IMR-90 (cell line): Measurements from ENCODE around the gene ZNHIT1. TPM values are rescaled to one million over a fixed set of nuclear protein-coding genes. Genes with fewer than 3 reads are reported as not detected.
A peak's percentile ranks its signal among the peaks of the same experiment; 100 is the strongest.

ENCODE experiments used
- ATAC-seq: fragments of 200-7000 bp; cut with Tn5 transposase; 2 replicates; pipeline ENCODE4 v1.9.1; 2020; ENCODE audit warnings: low read depth, mild to moderate bottlenecking, moderate library complexity
- BruUV-seq: library from RNA; stranded (reverse); fragments of 400-500 nt; replicated peaks from 2 replicates; lab custom pipeline; 2021; lab: Mats Ljungman, UMichigan
- CTCF ChIA-PET: fragments of 300-600 bp; formaldehyde crosslinking; extraction: SDS; loops from one replicate; lab custom pipeline; 2021; ENCODE audit warnings: antibody characterized with exemption; lab: Yijun Ruan, JAX
- POLR2A ChIA-PET: fragments of 300-600 bp; sonication (Branson Sonifier 250); formaldehyde crosslinking; loops from one replicate; lab custom pipeline; 2022; ENCODE audit warnings: antibody characterized with exemption; ENCODE audit not compliant: unreplicated experiment; lab: Charles Lee
- DNase-seq: peaks from one replicate; pipeline ENCODE4 v3.0.0; 2013
- H2AFZ ChIP-seq: replicated peaks from 2 replicates; pipeline ENCODE3; 2013; ENCODE audit warnings: low read length, mild to moderate bottlenecking; ENCODE audit not compliant: poor library complexity
- H2AK5ac ChIP-seq: 2 replicates; pipeline ENCODE4 v1.6.1; 2013; ENCODE audit warnings: low read depth, low read length, inconsistent platforms
- H2AK9ac ChIP-seq: replicated peaks from 2 replicates; pipeline ENCODE3; 2013; ENCODE audit warnings: mild to moderate bottlenecking, low read depth, low read length, moderate library complexity; ENCODE audit not compliant: poor library complexity
- H2BK120ac ChIP-seq: 2 replicates; pipeline ENCODE4 v1.6.1; 2013; ENCODE audit warnings: low read depth, low read length, inconsistent platforms
- H2BK15ac ChIP-seq: 3 replicates; pipeline ENCODE4 v1.6.1; 2013; ENCODE audit warnings: low read depth, low read length, inconsistent platforms
- H2BK20ac ChIP-seq: 2 replicates; pipeline ENCODE4 v1.6.1; 2013; ENCODE audit warnings: low read depth, mild to moderate bottlenecking, inconsistent platforms, low read length, moderate library complexity
- H2BK5ac ChIP-seq: 2 replicates; pipeline ENCODE4 v1.6.1; 2013; ENCODE audit warnings: mild to moderate bottlenecking, low read depth, low read length, inconsistent platforms; ENCODE audit not compliant: poor library complexity, severe bottlenecking
- H3K14ac ChIP-seq: replicated peaks from 2 replicates; pipeline ENCODE4 v1.6.1; 2013; ENCODE audit warnings: low read depth, low read length, inconsistent platforms
- H3K18ac ChIP-seq: 2 replicates; pipeline ENCODE4 v1.6.1; 2013; ENCODE audit warnings: low read depth, low read length, control low read depth
- H3K23ac ChIP-seq: 2 replicates; pipeline ENCODE4 v1.6.1; 2013; ENCODE audit warnings: low read depth, low read length, inconsistent platforms
- H3K27ac ChIP-seq: 2 replicates; pipeline ENCODE4 v1.5.1; 2013; ENCODE audit warnings: mild to moderate bottlenecking, control low read depth, low read length; ENCODE audit not compliant: insufficient read depth
- H3K27me3 ChIP-seq: 2 replicates; pipeline ENCODE4 v1.6.1; 2013; ENCODE audit warnings: low read length; ENCODE audit not compliant: control insufficient read depth, insufficient read depth
- H3K36me3 ChIP-seq: 2 replicates; pipeline ENCODE4 v1.6.1; 2013; ENCODE audit warnings: low read length, mixed read lengths; ENCODE audit not compliant: control insufficient read depth, insufficient read depth
- H3K4ac ChIP-seq: 2 replicates; pipeline ENCODE4 v1.6.1; 2013; ENCODE audit warnings: low read depth, low read length, inconsistent platforms
- H3K4me1 ChIP-seq: 2 replicates; pipeline ENCODE4 v1.6.1; 2013; ENCODE audit warnings: low read length, mixed read lengths; ENCODE audit not compliant: control insufficient read depth, insufficient read depth
- H3K4me2 ChIP-seq: 2 replicates; pipeline ENCODE4 v1.6.1; 2013; ENCODE audit warnings: low read depth, mild to moderate bottlenecking, control low read depth, low read length, moderate library complexity
- H3K4me3 ChIP-seq: 2 replicates; pipeline ENCODE4 v1.5.1; 2013; ENCODE audit warnings: low read depth, mild to moderate bottlenecking, control low read depth, low read length, moderate library complexity; ENCODE audit not compliant: insufficient read depth
- H3K56ac ChIP-seq: 2 replicates; pipeline ENCODE4 v1.6.1; 2013; ENCODE audit warnings: low read length, inconsistent platforms; ENCODE audit not compliant: insufficient read depth; ENCODE audit errors: extremely low read depth
- H3K79me1 ChIP-seq, 2 experiments: 2 replicates each; pipeline ENCODE4 v1.6.1; 2013; ENCODE audit warnings: low read length in 2 of 2, inconsistent platforms in 1 of 2, low read depth in 1 of 2
- H3K9ac ChIP-seq: 2 replicates; pipeline ENCODE4 v1.6.1; 2013; ENCODE audit warnings: low read depth, low read length, control low read depth
- H3K9me1 ChIP-seq: 2 replicates; pipeline ENCODE4 v1.6.1; 2013; ENCODE audit warnings: low read length, inconsistent platforms; ENCODE audit not compliant: insufficient read depth
- H3K9me3 ChIP-seq: 2 replicates; pipeline ENCODE4 v1.6.1; 2013; ENCODE audit warnings: low read length; ENCODE audit not compliant: control insufficient read depth, insufficient read depth
- H4K20me1 ChIP-seq: 2 replicates; pipeline ENCODE4 v1.6.1; 2013; ENCODE audit warnings: low read length, inconsistent platforms; ENCODE audit not compliant: insufficient read depth
- H4K5ac ChIP-seq: 2 replicates; pipeline ENCODE4 v1.6.1; 2013; ENCODE audit warnings: mild to moderate bottlenecking, low read depth, low read length, control low read depth
- H4K8ac ChIP-seq, 2 experiments: 2 replicates each; pipeline ENCODE4 v1.6.1; 2013; ENCODE audit warnings: low read depth in 2 of 2, low read length in 2 of 2, control low read depth in 1 of 2, inconsistent platforms in 1 of 2
- H4K91ac ChIP-seq: 2 replicates; pipeline ENCODE4 v1.6.1; 2013; ENCODE audit warnings: low read depth, low read length, inconsistent platforms; ENCODE audit not compliant: insufficient read depth
- CEBPB ChIP-seq: IDR thresholded peaks from 2 replicates; pipeline ENCODE4 v1.6.1; 2012; ENCODE audit warnings: low read depth, low read length, improper control_type of control experiment
- CHD1 ChIP-seq: IDR thresholded peaks from 2 replicates; pipeline ENCODE4 v1.6.1; 2012; ENCODE audit warnings: low read depth, low read length, improper control_type of control experiment
- FOS ChIP-seq: fragments of 150-350 bp; IDR thresholded peaks from 2 replicates; pipeline ENCODE4 v1.6.1; 2016; ENCODE audit warnings: low read depth, low read length
- MAFK ChIP-seq: IDR thresholded peaks from 2 replicates; pipeline ENCODE4 v1.6.1; 2012; ENCODE audit warnings: low read depth, low read length, improper control_type of control experiment
- MAZ ChIP-seq: IDR thresholded peaks from 2 replicates; pipeline ENCODE4 v1.6.1; 2012; ENCODE audit warnings: low read depth, mild to moderate bottlenecking, low read length, improper control_type of control experiment, moderate library complexity, borderline replicate concordance
- POLR2A ChIP-seq: IDR thresholded peaks from 2 replicates; pipeline ENCODE4 v1.6.1; 2012; ENCODE audit warnings: mild to moderate bottlenecking, low read depth, low read length
- RCOR1 ChIP-seq: IDR thresholded peaks from 2 replicates; pipeline ENCODE4 v1.6.1; 2012; ENCODE audit warnings: mild to moderate bottlenecking, low read length, improper control_type of control experiment; ENCODE audit not compliant: insufficient replicate concordance
- WGBS, 2 experiments: methylation state at CpG; one replicate each; pipeline versions ENCODE4 v1.1.5 to v1.1.7; 2013; ENCODE audit warnings: missing lambda C conversion rate in 2 of 2; ENCODE audit not compliant: insufficient read length in 1 of 2; ENCODE audit errors: extremely low coverage in 2 of 2; 5-methylcytosine and 5-hydroxymethylcytosine counted together
- dilution Hi-C: fragments of 300-500 bp; cut with HindIII; formaldehyde crosslinking; loops from one replicate; pipeline ENCODE4 v1.14.3; 2018; ENCODE audit warnings: low sequenced_read_pairs; ENCODE audit not compliant: unreplicated experiment
- in situ Hi-C: fragments of 300-500 bp; cut with MboI; formaldehyde crosslinking; loops from 3 replicates; pipeline ENCODE4 v1.14.3; 2019; ENCODE audit warnings: low sequenced_read_pairs, inconsistent platforms, mixed read lengths
- intact Hi-C: fragments of 100-400 bp; cut with micrococcal nuclease; formaldehyde crosslinking; loops from 2 replicates; pipeline ENCODE4 v1.10.0; 2022
- polyA plus RNA-seq, 3 experiments: library from polyadenylated mRNA; depleted of rRNA; stranded (reverse); fragments of >200 nt; gene quantifications; 2 replicates each; pipeline ENCODE4 v1.2.3, GENCODE V29; 2012; ENCODE audit warnings: low replicate concordance in 1 of 3
- total RNA-seq: library from RNA; depleted of rRNA; stranded (reverse); fragments of >200 nt; gene quantifications from 2 replicates; pipeline ENCODE4 v1.2.3, GENCODE V29; 2012
- TF ChIP-seq, protein P1 (sequence below): fragments of 150-350 bp; IDR thresholded peaks from 2 replicates; pipeline ENCODE4 v1.6.1; 2016; ENCODE audit warnings: low read depth, mild to moderate bottlenecking, low read length, moderate library complexity, borderline replicate concordance

Gene ZNHIT1
- total and polyA plus RNA-seq, 2 of the 4 experiments (the other 2 are of a cell fraction), result 31.7 to 47.1 TPM

- Histone ChIP-seq H2AK5ac (no peak overlapping the region), H4K20me1 (peaks cover 12% of the 10 kb centered on the region), H3K27me3 (no peaks in the 10 kb centered on the region), H3K36me3 (peaks cover 33% of the 10 kb centered on the region), H3K4me1 (peaks cover 8% of the 10 kb centered on the region), H3K9ac (no peak overlapping the region), H4K8ac (no peak overlapping the region), H2BK5ac (no peak overlapping the region), H3K79me1 (peaks cover 0 to 19% of the 10 kb centered on the region in 2 experiments; a peak in 2 of 4 replicates), H3K56ac (no peak overlapping the region), H3K14ac (no peak overlapping the region), H4K91ac (no peak overlapping the region), H3K4me3 (no peak overlapping the region), H2AK9ac (peak overlapping the region; percentile 42), H4K5ac (no peak overlapping the region), H2BK120ac (no peak overlapping the region), H3K23ac (no peak overlapping the region), H3K4ac (no peak overlapping the region), H2BK15ac (no peak overlapping the region), H3K27ac (no peak overlapping the region), H3K9me1 (peaks cover 4% of the 10 kb centered on the region), H3K18ac (no peak overlapping the region), H2AFZ (no peak overlapping the region), H3K9me3 (no peaks in the 10 kb centered on the region), H3K4me2 (no peak overlapping the region), H2BK20ac (no peak overlapping the region)
- no peak for DNase-seq
- in situ Hi-C loops (no loop called here), dilution Hi-C loops (no loop called here), intact Hi-C loops (no loop called here)
- no TSS peak for BruUV-seq
- WGBS, 2 experiments, result no CpG with 5 or more reads among the region's 9 CpGs
- ChIA-PET CTCF (interaction anchor here (0.6 kb wide), 1 partner anchor 434 kb away, joined by 5 read pairs; no protein-coding TSS in a partner anchor), POLR2A (no interaction called here)
- TF ChIP-seq, protein P1, sequence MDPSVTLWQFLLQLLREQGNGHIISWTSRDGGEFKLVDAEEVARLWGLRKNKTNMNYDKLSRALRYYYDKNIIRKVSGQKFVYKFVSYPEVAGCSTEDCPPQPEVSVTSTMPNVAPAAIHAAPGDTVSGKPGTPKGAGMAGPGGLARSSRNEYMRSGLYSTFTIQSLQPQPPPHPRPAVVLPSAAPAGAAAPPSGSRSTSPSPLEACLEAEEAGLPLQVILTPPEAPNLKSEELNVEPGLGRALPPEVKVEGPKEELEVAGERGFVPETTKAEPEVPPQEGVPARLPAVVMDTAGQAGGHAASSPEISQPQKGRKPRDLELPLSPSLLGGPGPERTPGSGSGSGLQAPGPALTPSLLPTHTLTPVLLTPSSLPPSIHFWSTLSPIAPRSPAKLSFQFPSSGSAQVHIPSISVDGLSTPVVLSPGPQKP, result no peak
- TF ChIP-seq CHD1 (no peak), RCOR1 (no peak), CEBPB (no peak), MAFK (no peak), MAZ (no peak), FOS (no peak), POLR2A (no peak)
- ATAC-seq, result no peak
Observed at GRCh38 chr7:101235522-101235921, 17.6 kb downstream of the ZNHIT1 start.
